Activated CD4-positive, CD25-positive, alpha-beta regulatory T cell (primary cell): ENCODE data around the gene MMD.
"Not testable (repeated sequence)": the region's sequence is repeated elsewhere in the genome, so short reads cannot be mapped to it uniquely, and the experiment has no call there.

Experiments
- DNase-seq, 4 experiments: peaks; one replicate each; lab custom pipeline; 2025; lab: John Stamatoyannopoulos, UW

Gene MMD, protein sequence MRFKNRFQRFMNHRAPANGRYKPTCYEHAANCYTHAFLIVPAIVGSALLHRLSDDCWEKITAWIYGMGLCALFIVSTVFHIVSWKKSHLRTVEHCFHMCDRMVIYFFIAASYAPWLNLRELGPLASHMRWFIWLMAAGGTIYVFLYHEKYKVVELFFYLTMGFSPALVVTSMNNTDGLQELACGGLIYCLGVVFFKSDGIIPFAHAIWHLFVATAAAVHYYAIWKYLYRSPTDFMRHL

DNA sequence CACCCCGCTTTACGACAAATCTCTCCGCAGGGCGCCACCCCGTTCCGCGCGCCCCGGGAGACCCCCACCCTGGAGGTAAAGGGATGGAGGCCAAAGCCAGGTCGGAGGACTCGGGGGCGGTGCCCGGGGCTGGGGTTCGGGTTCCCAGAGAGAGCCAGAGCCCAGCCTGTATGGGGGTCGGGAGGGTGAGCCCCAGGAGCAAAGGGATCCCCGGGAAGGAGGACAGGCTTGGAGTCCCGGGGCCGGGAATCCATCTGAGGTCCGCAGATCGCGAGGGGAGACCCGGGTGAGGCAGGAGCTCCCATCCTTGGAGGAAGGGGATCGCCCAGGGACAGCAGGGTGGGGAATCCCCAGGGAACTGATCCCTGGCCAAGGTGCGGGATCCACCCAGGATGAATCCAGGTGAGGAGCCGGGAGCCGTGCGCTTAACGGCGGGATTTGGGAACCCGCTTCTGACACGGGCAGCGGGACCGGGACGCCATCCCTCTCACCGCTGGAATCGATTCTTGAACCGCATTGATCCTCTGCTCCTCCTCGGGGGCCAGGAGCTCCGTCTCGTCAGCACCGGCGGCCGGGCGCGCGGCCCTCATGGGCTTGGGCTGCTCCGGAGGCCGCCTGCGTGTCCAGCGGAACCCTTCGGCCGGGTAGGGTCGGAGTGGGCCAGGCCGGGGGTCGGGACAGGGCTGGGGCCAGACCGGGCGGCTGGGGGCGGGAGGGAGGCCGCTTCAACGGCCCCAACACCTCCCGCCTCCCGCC, at the start of gene MMD:
TSS of gene MMD (minus strand) at position 657 of the 756 bp plus-strand sequence. CDS start at position 517, 140 bp downstream.
- no peak for DNase-seq

DNA sequence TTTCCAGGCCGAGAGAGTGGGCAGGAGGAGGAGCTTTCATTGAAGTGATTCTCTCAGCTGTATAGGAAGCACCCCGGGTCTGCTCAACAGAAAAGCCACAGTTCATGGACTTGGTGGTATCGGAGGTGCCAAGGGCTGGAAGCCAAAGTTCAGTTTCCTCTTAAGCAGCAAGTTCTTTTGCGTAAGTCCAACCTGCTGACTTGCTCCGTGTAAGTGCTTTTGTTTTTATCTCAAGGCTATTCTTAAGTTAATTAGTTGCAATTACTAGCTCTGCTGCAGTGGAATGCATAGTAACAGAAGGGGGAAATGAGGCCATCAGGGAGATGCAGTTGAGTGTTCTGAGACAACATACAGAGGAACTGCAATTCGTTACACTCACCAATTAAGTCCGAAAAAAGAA, 45.0 kb upstream of the MMD start:
- no peak for DNase-seq

DNA sequence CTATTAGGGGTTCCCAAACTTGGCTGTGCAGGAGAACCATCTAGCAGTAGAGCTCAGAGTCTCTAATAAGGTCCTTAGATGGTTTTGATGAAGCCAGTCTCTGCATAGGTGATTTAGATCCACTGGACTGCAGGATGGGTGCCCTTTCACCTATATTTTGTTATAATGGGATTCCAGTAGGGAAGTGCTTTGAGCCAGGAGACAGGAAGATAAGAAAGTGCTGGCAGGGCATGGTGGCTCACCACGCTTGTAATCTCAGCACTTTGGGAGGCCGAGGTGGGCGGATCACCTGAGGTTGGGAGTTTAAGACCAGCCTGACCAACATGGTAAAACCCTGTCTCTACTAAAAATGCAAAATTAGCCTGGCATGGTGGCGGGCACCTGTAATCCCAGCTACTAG, 44.1 kb upstream of the MMD start:
- not testable (repeated sequence) for DNase-seq

DNA sequence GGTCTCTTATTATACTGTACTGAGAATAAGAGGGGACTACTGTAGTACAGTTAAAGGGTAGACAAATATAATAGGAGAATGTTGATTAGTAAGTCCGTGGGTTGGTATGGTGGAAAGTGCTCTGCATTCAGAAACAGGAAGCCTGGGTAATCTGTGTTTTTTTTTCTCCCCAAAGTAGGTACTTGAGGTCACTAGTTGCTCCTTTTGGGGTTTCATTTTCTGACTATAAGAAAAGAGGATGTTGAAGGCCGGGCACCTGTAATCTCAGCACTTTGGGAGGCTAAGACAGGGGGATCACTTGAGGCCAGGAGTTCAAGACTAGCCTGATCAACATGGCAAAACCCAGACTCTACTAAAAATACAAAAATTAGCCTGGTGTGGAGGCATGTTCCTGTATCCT, 42.0 kb upstream of the MMD start:
- DNase-seq, result no peak

DNA sequence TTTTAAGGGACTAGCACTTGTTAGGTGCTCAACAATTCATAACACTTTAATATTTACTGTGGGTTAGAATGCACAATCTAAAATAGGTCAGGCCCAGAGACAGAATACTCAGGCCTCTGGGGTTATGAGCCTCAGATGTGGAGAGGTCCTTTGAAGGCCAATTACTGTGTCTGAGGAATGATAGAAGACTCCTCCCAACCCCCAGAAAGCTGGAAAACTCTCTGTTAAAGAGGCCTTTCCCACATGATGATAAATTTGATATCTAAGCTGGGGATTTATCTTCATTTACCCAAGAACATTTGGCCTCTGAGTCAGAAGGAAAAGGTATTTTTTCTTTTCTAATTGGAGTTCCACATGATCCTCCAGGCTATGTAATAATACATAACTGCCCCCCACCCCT, 41.1 kb upstream of the MMD start:
- DNase-seq, result no peak

DNA sequence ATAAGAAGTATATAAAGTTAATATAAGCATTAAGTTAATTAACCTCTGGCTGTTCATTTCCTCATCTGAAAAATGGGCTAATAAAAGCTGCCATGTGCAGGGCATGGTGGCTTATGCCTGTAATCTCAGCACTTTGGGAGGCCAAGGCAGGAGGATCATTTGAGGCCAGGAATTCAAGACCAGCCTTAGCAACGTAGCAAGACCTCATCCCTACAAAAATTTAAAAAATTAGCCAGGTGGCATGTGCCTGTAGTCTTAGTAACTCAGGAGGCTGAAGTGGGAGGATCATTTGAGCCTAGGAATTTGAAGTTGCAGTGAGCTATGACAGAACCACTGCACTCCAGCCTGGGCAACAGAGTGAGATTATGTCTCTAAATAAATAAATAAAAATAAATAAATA, 40.6 kb upstream of the MMD start:
- DNase-seq, result no peak

DNA sequence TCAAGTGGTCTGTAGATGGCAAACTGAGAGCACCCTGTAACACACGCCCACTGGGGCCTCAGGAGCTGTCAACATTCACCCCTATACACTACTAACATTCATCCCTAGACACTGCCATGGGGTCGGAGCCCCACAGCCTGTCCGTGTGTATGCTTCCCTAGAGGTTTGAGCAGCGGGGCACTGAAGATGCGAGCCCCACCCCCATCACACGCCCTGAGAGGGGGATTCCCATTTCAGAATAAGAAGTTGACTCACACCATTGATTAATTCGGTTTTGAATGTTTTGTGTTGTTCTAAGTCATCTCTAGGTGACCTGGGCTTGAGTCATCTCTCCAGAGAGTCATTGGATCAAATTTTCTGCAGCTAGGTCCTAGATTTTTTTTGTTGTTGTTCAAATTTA, 37.3 kb upstream of the MMD start:
- DNase-seq, result peak in 2 of 4 experiments; percentile 23 to 26

DNA sequence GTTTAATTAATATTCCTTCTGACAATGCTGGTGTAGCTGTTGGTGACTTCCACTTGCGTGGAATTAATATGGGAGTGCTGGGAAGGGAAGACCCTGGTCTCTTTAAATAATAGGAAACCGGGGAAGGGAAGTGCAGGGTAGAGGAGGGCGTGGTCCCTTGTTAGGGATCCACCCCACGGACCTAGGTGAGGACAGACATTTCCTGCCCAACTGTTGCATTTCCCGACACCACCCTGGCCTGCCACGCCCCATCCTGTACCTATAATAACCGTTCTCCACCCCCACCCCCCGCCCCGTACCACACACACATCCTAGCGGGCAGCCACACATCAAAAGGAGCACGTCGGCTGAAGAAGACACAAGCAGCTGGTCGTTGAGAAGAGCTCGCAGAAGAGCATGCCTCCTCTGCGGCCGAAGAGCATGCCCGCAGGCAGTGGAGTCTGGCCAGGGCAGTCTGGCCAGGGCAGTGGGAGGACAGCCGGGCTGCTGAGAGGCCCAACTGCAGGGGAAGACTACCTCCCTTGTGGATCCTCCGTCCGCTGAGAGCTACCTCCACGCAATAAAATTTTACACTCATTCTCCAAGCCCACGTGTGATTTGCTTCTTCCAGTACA, 36.8 kb upstream of the MMD start:
- no peak for DNase-seq

DNA sequence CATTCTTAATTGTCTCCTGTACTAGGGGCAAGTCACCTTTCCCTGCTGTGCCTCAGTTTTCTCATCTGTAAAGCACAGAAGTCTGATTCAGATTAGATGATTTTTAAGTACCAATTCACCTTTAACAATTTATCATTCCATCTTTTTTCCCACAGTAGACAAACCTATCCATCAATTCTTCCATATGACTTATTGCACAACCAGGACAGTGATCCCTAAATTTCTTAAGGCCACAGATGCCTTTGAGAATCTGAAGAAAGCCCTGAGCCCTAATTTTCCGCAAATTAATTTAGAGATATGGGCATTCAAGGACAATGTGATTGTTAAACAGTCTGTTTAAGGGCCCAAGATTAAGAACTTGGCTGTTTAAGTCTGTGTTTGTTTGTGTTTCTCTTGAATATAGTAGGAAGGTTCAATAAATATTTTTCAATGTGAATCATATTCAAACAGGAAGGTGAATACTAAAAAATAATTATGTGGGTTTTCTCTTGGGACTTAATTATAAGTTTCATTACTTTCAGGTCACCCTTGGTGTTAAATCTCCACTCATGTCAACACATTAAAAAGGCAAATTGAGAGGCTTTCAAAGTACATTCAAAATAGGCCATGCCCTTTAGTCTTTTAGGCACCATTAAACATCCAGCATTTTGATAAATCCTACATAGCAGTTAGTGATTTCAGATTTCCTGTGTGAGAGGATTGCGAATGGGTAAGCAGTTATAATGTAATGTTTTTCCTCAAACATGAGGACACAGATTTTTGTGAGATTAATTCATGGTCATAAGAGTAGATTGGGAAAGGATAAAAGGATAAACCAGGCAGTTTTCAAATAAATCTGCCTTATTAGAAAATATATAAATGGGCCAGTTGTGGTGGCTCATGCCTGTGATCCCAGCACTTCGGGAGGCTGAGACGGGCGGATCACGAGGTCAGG, 34.9 kb upstream of the MMD start:
- DNase-seq, result no peak

DNA sequence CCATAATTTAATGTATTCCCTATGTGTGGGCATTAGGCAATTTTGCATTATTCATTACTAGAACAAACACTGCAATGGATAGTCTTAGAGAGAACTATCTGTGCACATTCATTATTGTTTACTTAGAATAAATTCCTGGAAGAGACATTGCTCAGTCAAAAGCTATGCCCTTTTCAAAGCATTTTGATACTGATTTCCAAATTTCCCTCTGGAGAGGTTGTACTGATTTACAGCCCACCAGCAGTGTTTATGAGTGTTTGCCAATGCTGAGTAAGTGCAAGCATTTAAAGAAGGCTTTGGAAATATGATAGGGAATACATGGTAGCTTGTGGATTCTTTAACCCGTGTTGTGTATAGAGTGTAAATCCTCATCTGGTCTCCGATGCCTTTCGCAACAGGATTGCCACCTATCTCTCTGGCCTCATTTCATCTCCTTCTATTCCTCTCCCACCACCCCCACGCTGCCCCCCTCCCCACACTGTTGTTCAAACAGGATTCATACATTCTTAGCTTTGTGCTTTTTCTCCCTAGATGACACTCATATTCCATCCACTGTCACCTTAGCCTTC, 33.4 kb upstream of the MMD start:
- no peak for DNase-seq

DNA sequence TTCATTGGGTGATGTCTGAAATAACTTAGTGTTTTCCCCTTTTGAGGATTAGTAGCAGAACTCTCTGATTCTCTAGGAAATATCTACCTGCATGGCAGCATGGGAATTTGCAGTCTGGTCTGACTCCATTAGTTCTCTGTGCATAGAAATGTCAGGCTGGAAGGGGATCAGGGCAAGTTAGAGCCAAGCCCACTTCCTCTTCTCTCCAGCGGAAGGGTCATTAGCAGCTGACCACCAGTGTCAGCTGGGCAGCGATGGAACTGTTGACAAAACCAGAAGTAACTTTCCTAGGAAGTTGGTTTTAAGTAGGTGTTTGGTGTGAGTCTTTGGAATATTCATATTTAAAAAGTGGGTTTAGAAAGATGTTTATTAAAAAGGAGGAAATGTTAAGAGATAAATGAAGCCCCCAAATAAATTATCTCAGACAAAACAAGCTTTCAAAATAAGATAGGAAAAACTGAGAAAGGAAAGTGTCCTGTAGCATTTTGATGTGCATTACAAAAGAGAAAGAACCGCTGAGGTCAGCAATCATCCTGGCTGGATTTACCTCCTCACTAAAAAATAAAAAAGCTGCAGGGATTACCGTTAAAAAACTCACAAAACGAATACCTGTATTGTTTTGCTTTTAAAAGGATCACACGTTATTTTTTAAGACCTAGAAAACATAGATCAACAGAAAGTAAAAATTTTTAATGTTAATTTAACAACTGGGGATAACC, 32.4 kb upstream of the MMD start:
- DNase-seq, result no peak

DNA sequence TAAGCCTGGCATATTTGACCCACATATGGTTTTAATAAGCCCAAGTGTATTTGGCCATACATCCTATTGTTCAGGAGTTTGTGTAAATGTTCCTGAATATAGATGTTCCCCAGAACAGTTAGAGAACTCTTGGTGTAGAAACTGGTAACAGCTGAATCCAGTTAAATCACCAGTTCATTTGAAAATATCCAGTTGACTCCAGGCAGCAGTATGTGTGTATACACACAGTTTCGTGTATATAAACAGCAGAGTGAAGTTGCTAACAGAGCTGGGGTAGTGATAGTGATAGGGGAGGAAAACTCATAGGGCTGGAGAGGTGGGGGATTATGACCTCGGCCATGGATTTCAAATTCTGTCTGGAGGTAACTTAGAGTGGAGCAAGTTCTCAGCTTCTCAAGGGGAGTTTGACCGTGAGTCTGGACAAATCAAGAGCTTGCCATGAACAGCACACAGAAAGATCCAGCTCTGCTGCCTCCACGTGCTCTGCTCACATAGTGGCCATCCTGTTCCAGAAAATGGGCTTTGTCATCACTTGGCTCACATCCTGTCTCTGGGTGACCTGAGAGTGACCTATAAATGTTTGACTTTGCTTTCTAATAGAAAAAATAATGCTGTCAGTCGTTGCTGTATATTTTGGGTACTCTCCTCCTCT, 30.6 kb upstream of the MMD start:
- no peak for DNase-seq

DNA sequence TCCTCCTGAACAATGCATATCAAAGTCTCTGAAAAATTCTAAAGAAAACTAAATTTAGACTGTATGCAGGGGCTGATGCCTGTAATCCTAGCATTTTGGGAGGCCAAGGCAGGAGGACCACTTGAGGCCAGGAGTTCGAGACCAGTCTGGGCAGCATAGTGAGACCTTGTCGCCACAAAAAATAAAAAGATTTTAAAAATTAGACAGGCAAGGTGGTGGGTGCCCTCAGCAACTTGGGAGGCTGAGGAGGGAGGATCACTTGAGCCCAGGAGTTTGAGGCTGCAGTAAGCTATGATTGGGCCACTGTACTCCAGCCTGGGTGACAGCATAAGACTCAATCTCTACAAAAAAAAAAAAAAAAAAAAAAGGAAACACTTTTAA, 30.1 kb upstream of the MMD start:
- no peak for DNase-seq

DNA sequence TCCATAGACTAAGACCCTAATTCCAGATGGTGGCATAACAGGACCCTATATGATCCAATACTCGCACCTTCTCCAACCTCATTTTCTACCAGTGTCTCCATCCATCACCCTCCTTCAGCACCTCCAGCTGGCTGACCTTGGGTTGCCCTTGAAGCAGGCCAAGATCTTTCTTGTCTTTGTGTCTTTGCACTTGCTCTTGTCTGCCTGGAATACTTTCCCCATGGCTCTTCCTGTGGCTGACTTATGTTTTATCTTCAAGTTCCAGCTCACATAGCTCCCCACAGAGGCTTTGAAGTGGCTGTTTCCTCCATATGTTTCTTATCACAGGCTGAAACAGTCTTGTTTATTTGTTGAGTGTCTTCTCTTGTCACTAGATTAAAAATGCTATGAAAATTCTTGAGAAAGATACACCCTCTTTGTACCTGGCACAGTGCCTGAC, 29.6 kb upstream of the MMD start:
- no peak for DNase-seq

DNA sequence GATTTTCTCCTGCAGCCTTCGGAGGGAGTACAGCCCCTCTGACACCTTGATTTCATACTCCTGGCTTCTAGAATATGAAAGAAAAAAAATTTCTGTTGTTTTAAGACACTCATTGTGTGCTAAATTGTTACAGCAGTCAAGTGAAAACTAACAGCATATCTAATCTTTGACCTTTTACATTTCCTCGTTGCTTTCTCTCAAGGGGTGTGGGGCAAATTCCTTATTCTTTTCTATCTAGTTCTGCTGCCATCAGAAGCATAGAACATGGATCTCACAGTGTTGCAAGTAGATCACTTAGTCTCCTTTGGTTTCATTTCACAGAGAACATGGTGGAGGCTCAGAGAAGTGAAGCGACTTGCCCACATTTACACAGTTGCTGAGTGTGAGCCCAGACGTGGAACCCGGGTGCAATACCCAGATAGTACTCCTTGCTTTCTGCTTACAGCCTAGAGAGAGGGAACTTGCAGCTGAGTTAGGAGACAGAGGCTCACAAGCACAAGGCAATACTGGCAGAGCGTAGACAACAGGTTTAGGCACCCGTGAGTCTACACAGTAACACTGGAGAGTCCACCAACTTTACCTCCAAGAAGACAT, 28.7 kb upstream of the MMD start:
- DNase-seq, result no peak

DNA sequence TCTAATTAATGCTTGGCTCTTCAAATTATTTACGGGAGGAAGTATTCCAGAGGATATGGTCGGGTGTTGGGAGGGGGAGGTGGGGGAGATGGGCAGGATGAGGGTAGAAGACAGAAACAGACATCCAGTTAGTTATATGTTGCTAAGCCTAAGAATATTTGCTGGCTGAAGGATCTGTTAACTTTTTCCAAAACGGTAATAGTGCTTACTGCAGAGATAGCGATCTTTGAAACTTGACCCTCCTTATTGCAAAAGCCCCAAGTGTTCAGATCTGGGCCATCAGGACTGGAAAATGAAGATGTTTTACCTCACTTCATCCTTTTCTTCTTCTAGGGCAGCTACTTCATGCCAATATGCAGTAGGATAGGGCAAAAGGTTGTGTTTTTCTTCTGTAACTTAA, 27.0 kb upstream of the MMD start:
- no peak for DNase-seq

DNA sequence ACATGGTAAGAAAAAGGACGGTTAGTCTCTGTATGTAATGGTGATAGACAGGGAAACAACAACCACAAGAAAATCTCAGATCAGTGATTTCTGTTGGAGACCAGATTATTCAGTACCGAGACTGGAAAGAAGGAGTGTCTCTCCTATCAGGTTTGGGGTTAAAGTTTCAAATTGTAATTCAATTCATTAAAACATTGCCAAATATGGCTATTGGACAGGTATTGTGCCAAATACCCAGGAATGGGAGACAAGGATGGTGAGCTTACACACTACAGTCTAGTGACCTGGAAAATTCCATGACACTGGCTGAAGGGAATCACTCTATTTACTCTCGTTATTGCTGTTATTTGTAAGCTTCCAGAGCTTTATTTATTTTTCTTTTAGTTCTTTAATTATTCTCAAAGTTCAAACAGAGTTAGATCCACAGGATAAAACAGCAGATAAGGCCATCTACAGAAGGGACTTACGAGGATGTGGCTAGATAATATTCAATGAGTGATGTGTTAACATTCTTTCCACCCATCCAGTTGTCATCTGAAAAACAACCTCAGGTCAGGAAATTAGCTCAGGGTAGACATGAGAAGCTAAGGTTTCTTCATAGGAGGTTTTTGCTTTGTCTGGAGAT, 25.1 kb upstream of the MMD start:
- DNase-seq, result no peak

DNA sequence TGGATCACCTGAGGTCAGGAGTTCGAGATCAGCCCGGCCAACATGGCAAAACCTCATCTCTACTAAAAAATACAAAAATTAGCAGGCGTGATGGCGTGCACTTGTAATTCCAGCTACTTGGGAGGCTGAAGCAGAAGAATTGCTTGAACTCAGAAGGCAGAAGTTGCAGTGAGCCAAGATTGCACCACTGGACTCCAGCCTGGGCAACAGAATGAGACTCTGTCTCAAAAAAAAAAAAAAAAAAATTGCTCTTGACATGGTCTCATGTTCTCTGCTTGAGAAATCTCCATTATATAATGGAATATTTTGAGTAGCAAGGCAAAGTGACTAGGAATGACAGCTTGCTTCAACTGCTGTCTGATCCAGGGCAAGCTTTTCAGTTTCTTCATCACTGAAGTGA, 24.4 kb upstream of the MMD start:
- DNase-seq, result not testable (repeated sequence)

DNA sequence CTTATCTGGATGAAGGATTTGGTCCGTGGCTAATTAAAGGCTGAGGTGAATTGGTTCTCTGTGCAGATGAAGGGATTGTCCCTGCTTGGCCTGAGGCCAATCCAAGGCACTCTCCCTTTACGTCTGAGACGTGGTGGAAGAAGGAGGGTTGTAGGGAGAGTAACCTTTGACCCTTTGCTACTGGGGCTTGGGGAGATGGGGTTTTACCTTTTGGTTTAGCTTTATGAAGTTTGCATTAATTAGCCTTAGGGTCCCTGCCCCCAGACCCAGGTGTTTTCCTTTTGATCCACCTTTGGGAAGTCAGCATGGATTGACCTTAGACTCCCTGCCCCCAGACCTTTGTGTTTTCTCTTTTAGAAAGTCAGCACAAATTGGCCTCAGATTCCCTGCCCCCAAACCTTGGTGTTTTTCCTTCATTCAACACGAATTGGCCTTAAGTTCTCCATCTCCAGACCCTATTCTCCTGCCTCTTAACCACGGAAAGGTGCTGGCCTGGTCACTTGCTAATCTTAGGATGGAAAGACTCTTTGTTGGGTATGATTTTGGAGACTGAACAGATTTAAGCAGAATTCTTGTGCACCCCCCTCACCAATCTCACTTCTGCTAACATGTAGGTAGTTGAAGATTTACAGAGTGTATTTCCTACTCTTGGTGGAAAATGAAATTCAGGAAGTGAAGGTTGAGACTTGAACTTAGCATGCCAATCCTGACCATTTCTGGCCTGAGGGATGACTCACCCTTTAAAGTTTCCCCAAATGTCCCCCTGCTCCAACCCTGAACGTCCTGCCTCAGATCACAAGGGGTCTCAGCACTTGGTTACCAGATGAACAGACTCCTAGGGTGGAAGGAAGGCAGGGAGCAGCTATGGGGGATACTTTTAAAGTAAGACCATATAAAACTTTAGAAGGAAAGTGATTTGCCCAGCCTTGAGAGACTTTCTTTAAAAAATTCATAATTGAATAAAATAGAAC, 23.1 kb upstream of the MMD start:
- no peak for DNase-seq
